Testis (tissue), 2 donors: Measurements from ENCODE around the gene BOLA3.

Experiments
- POLR2A ChIP-seq: fragments of 450-650 bp; IDR thresholded peaks from one replicate; pipeline ENCODE4 v1.6.1; 2017; ENCODE audit warnings: antibody characterized with exemption, mild to moderate bottlenecking, moderate library complexity
- TF ChIP-seq, protein P1 (sequence below), 3 experiments: fragments of 450-650 bp in 2 of 3; fragments of 200-600 bp in 1 of 3; sonication (generic) in 1 of 3; IDR thresholded peaks; one replicate each; pipeline ENCODE4 v1.5.1; 2016 to 2019; ENCODE audit warnings: antibody characterized with exemption in 3 of 3, mild to moderate bottlenecking in 2 of 3, moderate library complexity in 1 of 3

DNA sequence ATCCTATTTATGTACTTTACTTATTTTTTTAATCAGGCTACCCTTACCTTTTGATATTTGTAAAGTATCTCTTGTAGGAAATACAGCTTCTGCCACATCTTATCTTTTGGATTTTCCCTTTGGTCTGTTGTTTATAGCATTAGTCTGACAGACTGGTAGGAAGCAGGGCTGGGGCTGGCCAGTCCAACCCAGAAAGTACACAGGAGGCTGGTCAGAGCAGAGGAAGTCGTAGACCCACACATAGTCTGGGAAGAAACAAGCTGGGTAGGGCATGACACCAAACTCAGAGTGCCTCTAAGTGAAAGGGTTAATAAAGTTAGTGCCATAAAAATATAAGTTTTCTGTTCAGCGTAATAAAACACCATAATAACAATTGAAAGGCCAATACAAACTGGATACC lies 51.7 kb downstream of the BOLA3 start:
- TF ChIP-seq, protein P1, sequence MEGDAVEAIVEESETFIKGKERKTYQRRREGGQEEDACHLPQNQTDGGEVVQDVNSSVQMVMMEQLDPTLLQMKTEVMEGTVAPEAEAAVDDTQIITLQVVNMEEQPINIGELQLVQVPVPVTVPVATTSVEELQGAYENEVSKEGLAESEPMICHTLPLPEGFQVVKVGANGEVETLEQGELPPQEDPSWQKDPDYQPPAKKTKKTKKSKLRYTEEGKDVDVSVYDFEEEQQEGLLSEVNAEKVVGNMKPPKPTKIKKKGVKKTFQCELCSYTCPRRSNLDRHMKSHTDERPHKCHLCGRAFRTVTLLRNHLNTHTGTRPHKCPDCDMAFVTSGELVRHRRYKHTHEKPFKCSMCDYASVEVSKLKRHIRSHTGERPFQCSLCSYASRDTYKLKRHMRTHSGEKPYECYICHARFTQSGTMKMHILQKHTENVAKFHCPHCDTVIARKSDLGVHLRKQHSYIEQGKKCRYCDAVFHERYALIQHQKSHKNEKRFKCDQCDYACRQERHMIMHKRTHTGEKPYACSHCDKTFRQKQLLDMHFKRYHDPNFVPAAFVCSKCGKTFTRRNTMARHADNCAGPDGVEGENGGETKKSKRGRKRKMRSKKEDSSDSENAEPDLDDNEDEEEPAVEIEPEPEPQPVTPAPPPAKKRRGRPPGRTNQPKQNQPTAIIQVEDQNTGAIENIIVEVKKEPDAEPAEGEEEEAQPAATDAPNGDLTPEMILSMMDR (IDR thresholded peaks at IDR 0.05), result no peak
- TF ChIP-seq POLR2A, result no peak
